HEK293T (cell line): ENCODE results near the gene TNFAIP6.

Experiments
- ARNT ChIP-seq: fragments of 450-650 bp; IDR thresholded peaks from 2 replicates; pipeline ENCODE4 v1.6.1; 2017; ENCODE audit warnings: mild to moderate bottlenecking
- BHLHE40 ChIP-seq: fragments of 450-650 bp; IDR thresholded peaks from 2 replicates; pipeline ENCODE4 v1.6.1; 2016; ENCODE audit warnings: mild to moderate bottlenecking, moderate library complexity, borderline replicate concordance
- FOXM1 ChIP-seq: fragments of 450-650 bp; IDR thresholded peaks from 2 replicates; pipeline ENCODE4 v1.6.1; 2017; ENCODE audit warnings: mild to moderate bottlenecking, borderline replicate concordance
- HDGF ChIP-seq: fragments of 450-650 bp; IDR thresholded peaks from 2 replicates; pipeline ENCODE4 v1.6.1; 2017; ENCODE audit warnings: antibody characterized with exemption, borderline replicate concordance
- LEF1 ChIP-seq: fragments of 450-650 bp; IDR thresholded peaks from 2 replicates; pipeline ENCODE4 v1.6.1; 2017; ENCODE audit warnings: mild to moderate bottlenecking, borderline replicate concordance
- SP1 ChIP-seq: fragments of 450-650 bp; IDR thresholded peaks from 2 replicates; pipeline ENCODE4 v1.6.1; 2017
- TARDBP ChIP-seq: fragments of 450-650 bp; IDR thresholded peaks from 2 replicates; pipeline ENCODE4 v1.6.1; 2016
- ZNF384 ChIP-seq: fragments of 450-650 bp; IDR thresholded peaks from 2 replicates; pipeline ENCODE4 v1.6.1; 2016

GRCh38 chr2:151408788-151409600 is 51.6 kb downstream of the TNFAIP6 start:
- no peak for TF ChIP-seq FOXM1
- no peak for TF ChIP-seq LEF1
- TF ChIP-seq ZNF384, result no peak
- TF ChIP-seq BHLHE40, result no peak
- no peak for TF ChIP-seq SP1
- TF ChIP-seq HDGF, result no peak
- TF ChIP-seq ARNT, result no peak
- TF ChIP-seq TARDBP, result no peak
